Colonic mucosa (tissue), 4 donors: ENCODE measurements around the gene S100A9. TPM values are rescaled to one million over a fixed set of nuclear protein-coding genes. Genes with fewer than 3 reads are reported as not detected.

Experiments used
- DNase-seq: peaks from one replicate; pipeline ENCODE4 v3.0.0-alpha.2; 2020
- H3K27ac ChIP-seq: fragments of 200-600 bp; one replicate; pipeline ENCODE4 v1.8.0; 2021
- H3K27me3 ChIP-seq: fragments of 200-600 bp; one replicate; pipeline ENCODE4 v1.8.0; 2021
- H3K36me3 ChIP-seq: fragments of 200-600 bp; one replicate; pipeline ENCODE4 v1.8.0; 2021
- H3K4me1 ChIP-seq: fragments of 200-600 bp; one replicate; pipeline ENCODE4 v1.8.0; 2021; ENCODE audit warnings: mild to moderate bottlenecking
- H3K4me3 ChIP-seq: fragments of 200-600 bp; one replicate; pipeline ENCODE4 v1.8.0; 2021
- H3K9ac ChIP-seq, 2 donors: one replicate each; pipeline ENCODE4 v1.7.0; 2013; ENCODE audit warnings: control low read depth in 2 of 2, low read depth in 2 of 2, low read length in 2 of 2
- H3K9me3 ChIP-seq: fragments of 200-600 bp; one replicate; pipeline ENCODE4 v1.8.0; 2021
- CTCF ChIP-seq: fragments of 200-600 bp; IDR thresholded peaks from one replicate; pipeline ENCODE4 v1.8.0; 2022; ENCODE audit warnings: antibody characterized with exemption, mild to moderate bottlenecking
- intact Hi-C: fragments of 100-400 bp; cut with DNase I; formaldehyde crosslinking; loops from one replicate; pipeline ENCODE4 v1.14.1; 2022
- total RNA-seq, 2 donors: library from RNA; stranded (reverse); fragmentation: NEBNext Ultra II Directional in 1 of 2; extraction: Animal tissue kit (Norgen Biotek cat#: 25700) in 1 of 2; gene quantifications; one replicate each; pipeline ENCODE4 v1.2.1, GENCODE V29; 2021
- donor health status: healthy.
- donor health status: DM: no; HTN: no; CAD: no.
- donor health status: DM: no; HTN: no; CAD: no.

Gene S100A9
- total RNA-seq, 2 donors from 2014 or later, result 16.3 to 34.9 TPM

DNA sequence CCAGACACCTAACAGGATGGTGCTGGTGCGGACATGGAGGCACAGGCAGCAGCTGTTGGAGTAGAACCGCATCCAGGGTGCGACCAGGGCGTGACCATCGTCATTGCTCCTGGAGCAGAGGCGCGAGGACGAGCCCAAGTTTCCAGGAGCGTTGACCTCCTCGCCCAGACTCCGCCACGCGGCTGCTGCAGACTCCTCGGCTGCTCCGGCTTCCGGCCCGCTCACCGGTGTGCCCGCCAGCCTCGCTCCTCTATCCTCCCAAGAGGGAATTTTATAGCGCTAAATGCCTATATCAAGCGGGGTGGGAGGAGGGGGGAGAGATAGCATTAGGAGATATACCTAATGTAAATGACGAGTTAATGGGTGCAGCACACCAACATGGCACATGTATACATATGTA lies 23.1 kb downstream of the S100A9 start:
- Histone ChIP-seq H3K27me3 (no peaks in the 10 kb centered on the region), H3K4me3 (no peak overlapping the region), H3K9ac (no peak overlapping the region), H3K27ac (no peak overlapping the region), H3K4me1 (no peaks in the 10 kb centered on the region), H3K9me3 (no peaks in the 10 kb centered on the region), H3K36me3 (no peaks in the 10 kb centered on the region)
- intact Hi-C loops, result no loop called here
- no peak for DNase-seq
- TF ChIP-seq CTCF, result no peak

DNA sequence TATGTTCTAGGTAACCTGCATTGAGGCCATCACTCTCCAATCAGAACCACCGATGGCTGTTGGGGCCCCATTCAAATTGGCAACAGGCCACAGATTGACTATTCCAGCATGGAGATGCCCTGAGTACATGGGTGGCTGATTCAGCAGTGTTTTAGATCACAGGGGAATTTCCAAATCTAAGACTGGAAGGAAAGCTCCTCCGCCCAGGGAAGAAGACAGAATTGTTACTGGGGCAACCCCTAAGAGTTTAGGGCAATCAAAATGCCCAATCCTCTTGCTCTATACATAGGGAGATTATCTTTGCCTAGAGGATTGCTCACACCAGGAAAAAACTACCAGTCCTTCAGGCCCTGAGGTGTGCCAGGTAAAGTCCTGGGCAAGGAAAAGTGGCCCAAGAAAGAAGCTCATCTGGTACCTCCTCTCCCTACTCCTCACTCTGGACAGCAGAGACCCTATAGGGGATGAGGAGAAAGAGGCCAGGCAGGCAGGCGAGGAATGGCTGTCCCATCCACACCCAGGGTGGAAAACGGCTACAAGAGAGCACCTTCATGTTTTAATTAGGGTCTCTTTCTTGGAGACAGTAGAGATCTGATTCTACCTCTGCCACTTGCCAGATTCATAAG lies 27.4 kb downstream of the S100A9 start:
- H3K27me3 ChIP-seq, result no peaks in the 10 kb centered on the region
- no peak overlapping the region for H3K4me3 ChIP-seq
- no peak for TF ChIP-seq CTCF
- H3K9me3 ChIP-seq, result no peaks in the 10 kb centered on the region
- intact Hi-C loops, result no loop called here
- DNase-seq, result peak; percentile 15
- H3K36me3 ChIP-seq, result no peaks in the 10 kb centered on the region
- H3K27ac ChIP-seq, result no peak overlapping the region
- no peaks in the 10 kb centered on the region for H3K4me1 ChIP-seq
- no peak overlapping the region for H3K9ac ChIP-seq

DNA sequence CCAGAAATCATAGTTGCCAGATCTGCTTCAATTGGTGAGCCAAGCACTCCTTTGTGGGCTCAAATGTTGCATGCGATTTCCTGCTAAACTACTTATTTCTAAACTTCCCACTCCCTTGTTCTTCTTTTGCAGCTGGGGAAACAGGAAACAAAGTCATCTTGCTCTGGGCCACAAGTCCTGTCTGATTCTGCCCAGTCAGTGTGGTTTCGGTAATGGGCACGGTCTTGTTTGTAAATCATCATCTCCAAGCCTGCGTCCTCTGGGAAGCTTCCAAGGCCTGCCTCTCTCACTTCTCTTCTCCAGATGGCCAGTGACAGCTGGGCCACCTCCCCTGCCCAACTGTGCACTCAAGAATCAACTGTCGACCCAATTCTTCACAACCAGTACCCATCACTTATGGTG lies 28.8 kb downstream of the S100A9 start:
- TF ChIP-seq CTCF, result no peak
- Histone ChIP-seq H3K9me3 (no peaks in the 10 kb centered on the region), H3K9ac (no peak overlapping the region), H3K4me3 (no peak overlapping the region), H3K27me3 (no peaks in the 10 kb centered on the region), H3K27ac (no peak overlapping the region), H3K4me1 (no peaks in the 10 kb centered on the region), H3K36me3 (no peaks in the 10 kb centered on the region)
- intact Hi-C loops, result no loop called here
- DNase-seq, result peak; percentile 19

DNA sequence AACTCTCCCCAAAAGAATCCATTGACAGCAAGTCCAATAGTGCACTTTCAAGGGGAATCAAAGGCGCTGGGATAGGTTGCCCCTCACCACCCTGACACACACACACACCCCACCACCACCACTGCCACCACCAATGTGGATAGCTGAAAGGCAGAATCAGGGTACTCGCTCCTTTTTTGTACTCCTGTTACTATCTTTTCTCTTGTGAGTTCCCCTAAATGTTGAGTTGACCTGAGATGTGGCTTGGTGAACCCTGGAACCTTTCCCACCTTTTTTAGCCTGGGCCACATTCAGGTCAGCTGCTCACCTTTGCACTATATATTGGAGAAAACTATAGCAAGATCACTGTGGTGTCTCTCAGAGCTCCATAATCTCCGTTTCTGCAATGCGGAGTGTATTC lies 29.3 kb downstream of the S100A9 start:
- no peaks in the 10 kb centered on the region for H3K4me1 ChIP-seq
- no peak overlapping the region for H3K27ac ChIP-seq

GRCh38 chr1:153387785-153388184 lies 30.1 kb downstream of the S100A9 start:
- Histone ChIP-seq H3K9ac (no peak overlapping the region), H3K36me3 (no peaks in the 10 kb centered on the region), H3K4me3 (no peak overlapping the region), H3K4me1 (no peaks in the 10 kb centered on the region), H3K9me3 (no peaks in the 10 kb centered on the region), H3K27ac (no peak overlapping the region), H3K27me3 (no peaks in the 10 kb centered on the region)
- intact Hi-C loops, result no loop called here
- DNase-seq, result no peak
- TF ChIP-seq CTCF, result no peak

More for the DNA sequence above, 29.3 kb downstream of the S100A9 start:
- no peak for TF ChIP-seq CTCF
- DNase-seq, result no peak
- Histone ChIP-seq H3K36me3 (no peaks in the 10 kb centered on the region), H3K9me3 (no peaks in the 10 kb centered on the region), H3K9ac (no peak overlapping the region), H3K4me3 (no peak overlapping the region), H3K27me3 (no peaks in the 10 kb centered on the region)
- intact Hi-C loops, result no loop called here
